Common myeloid progenitor, CD34-positive (primary cell): ENCODE results near the gene TAS1R2.

Experiments
- CTCF ChIA-PET: fragments of 350-600 bp; sonication (Branson Sonifier 250); formaldehyde crosslinking; loops from one replicate; lab custom pipeline; 2021; ENCODE audit warnings: antibody characterized with exemption; lab: Charles Lee
- POLR2A ChIA-PET: fragments of 350-600 bp; sonication (Branson Sonifier 250); formaldehyde crosslinking; loops from one replicate; lab custom pipeline; 2021; ENCODE audit warnings: antibody characterized with exemption; lab: Charles Lee
- DNase-seq, 3 donors: peaks; one replicate each; pipeline versions ENCODE4 v3.0.0 to v3.0.0-alpha.2; 2013
- H3K27ac ChIP-seq, 2 experiments: 1 replicate in 1 of 2; 2 replicates in 1 of 2; pipeline ENCODE4 v1.7.0; 2013; ENCODE audit warnings: inconsistent platforms in 2 of 2, low read length in 2 of 2, mild to moderate bottlenecking in 2 of 2, low read depth in 1 of 2, moderate library complexity in 1 of 2; ENCODE audit not compliant: severe bottlenecking in 2 of 2, insufficient read depth in 1 of 2, poor library complexity in 1 of 2
- H3K27me3 ChIP-seq, 5 experiments: replicated peaks in 2 of 5; 1 replicate in 3 of 5; 2 replicates in 2 of 5; pipeline versions ENCODE4 v1.6.1 to v1.7.0; 2013; ENCODE audit warnings: low read length in 4 of 5, mild to moderate bottlenecking in 2 of 5, moderate library complexity in 2 of 5, inconsistent platforms in 1 of 5; ENCODE audit not compliant: insufficient read depth in 5 of 5, control insufficient read depth in 4 of 5
- H3K36me3 ChIP-seq, 4 experiments: 1 replicate in 2 of 4; 2 replicates in 2 of 4; pipeline versions ENCODE4 v1.6.1 to v1.7.0; 2013; ENCODE audit warnings: low read length in 3 of 4, control low read depth in 1 of 4, mild to moderate bottlenecking in 1 of 4; ENCODE audit not compliant: control insufficient read depth in 4 of 4, insufficient read depth in 4 of 4
- H3K4me1 ChIP-seq, 4 experiments: 1 replicate in 3 of 4; 2 replicates in 1 of 4; pipeline versions ENCODE4 v1.6.1 to v1.7.1; 2013; ENCODE audit warnings: low read length in 3 of 4, mild to moderate bottlenecking in 3 of 4, control low read depth in 1 of 4, inconsistent platforms in 1 of 4, moderate library complexity in 1 of 4; ENCODE audit not compliant: control insufficient read depth in 4 of 4, insufficient read depth in 4 of 4; ENCODE audit errors: control extremely low read depth in 1 of 4
- H3K4me3 ChIP-seq, 7 experiments: 1 replicate in 4 of 7; 2 replicates in 3 of 7; pipeline versions ENCODE4 v1.5.1 to v1.7.0; 2013; ENCODE audit warnings: mild to moderate bottlenecking in 7 of 7, low read length in 6 of 7, moderate library complexity in 6 of 7, inconsistent platforms in 2 of 7, low read depth in 2 of 7, control low read depth in 1 of 7; ENCODE audit not compliant: insufficient read depth in 4 of 7, control insufficient read depth in 1 of 7; ENCODE audit errors: extremely low read depth in 1 of 7
- H3K9me3 ChIP-seq, 5 experiments: 1 replicate in 4 of 5; 2 replicates in 1 of 5; pipeline versions ENCODE4 v1.6.1 to v1.7.1; 2013; ENCODE audit warnings: low read length in 4 of 5, mild to moderate bottlenecking in 2 of 5, inconsistent platforms in 1 of 5, low read depth in 1 of 5, moderate library complexity in 1 of 5; ENCODE audit not compliant: control insufficient read depth in 4 of 5, insufficient read depth in 2 of 5; ENCODE audit errors: control extremely low read depth in 1 of 5
- WGBS: methylation state at CpG from one replicate; pipeline ENCODE4 v1.1.5; 2013; ENCODE audit not compliant: insufficient coverage; 5-methylcytosine and 5-hydroxymethylcytosine counted together

TAS1R2 gene

GRCh38 chr1:18865176-18865575 is 5.7 kb upstream of the TAS1R2 start:
- CTCF ChIA-PET: no interaction called here
- Histone ChIP-seq H3K36me3 (no peaks in the 10 kb centered on the region), H3K27me3 (peaks cover 0 to 35% (median 0%) of the 10 kb centered on the region in 5 experiments), H3K4me1 (no peaks in the 10 kb centered on the region), H3K9me3 (no peaks in the 10 kb centered on the region), H3K27ac (no peak overlapping the region), H3K4me3 (no peak overlapping the region)
- 80% methylated on average over 9 of the region's 9 CpGs for WGBS
- POLR2A ChIA-PET: no interaction called here
- no peak for DNase-seq

- Histone ChIP-seq H3K27ac (no peak overlapping the region), H3K4me1 (no peaks in the 10 kb centered on the region), H3K36me3 (no peaks in the 10 kb centered on the region), H3K27me3 (peaks cover 0 to 18% (median 2%) of the 10 kb centered on the region in 5 experiments), H3K9me3 (no peaks in the 10 kb centered on the region), H3K4me3 (no peak overlapping the region)
- POLR2A ChIA-PET: no interaction called here
- CTCF ChIA-PET: interaction anchor here (2.1 kb wide), 1 partner anchor 13 kb away, joined by 9 read pairs; no protein-coding TSS in a partner anchor
- WGBS: 93% methylated on average over 4 of the region's 8 CpGs
- no peak for DNase-seq
Observed at GRCh38 chr1:18861590-18861989, 2.1 kb upstream of the TAS1R2 start.

GRCh38 chr1:18861082-18861481 is 1.6 kb upstream of the TAS1R2 start:
- DNase-seq: no peak
- no peaks in the 10 kb centered on the region for H3K36me3 ChIP-seq
- 83% methylated on average over 9 of the region's 9 CpGs for WGBS
- no peak overlapping the region for H3K27ac ChIP-seq
- ChIA-PET CTCF (interaction anchor here (2.1 kb wide), 1 partner anchor 14 kb away, joined by 9 read pairs; no protein-coding TSS in a partner anchor), POLR2A (no interaction called here)
- H3K4me3 ChIP-seq: no peak overlapping the region
- no peaks in the 10 kb centered on the region for H3K4me1 ChIP-seq
- peaks cover 0 to 17% (median 2%) of the 10 kb centered on the region in 5 experiments for H3K27me3 ChIP-seq
- no peaks in the 10 kb centered on the region for H3K9me3 ChIP-seq

GRCh38 chr1:18858070-18858688 is 1.3 kb downstream of the TAS1R2 start:
- CTCF ChIA-PET: no interaction called here
- 99% methylated on average over 7 of the region's 7 CpGs for WGBS
- POLR2A ChIA-PET: no interaction called here

GRCh38 chr1:18856435-18856834 is 3.0 kb downstream of the TAS1R2 start:
- WGBS: no CpG with 5 or more reads among the region's 1 CpG
- CTCF ChIA-PET: no interaction called here

More at GRCh38 chr1:18858070-18858688, 1.3 kb downstream of the TAS1R2 start:
- no peaks in the 10 kb centered on the region for H3K4me1 ChIP-seq
- H3K27me3 ChIP-seq: peaks cover 0 to 12% (median 2%) of the 10 kb centered on the region in 5 experiments
- H3K27ac ChIP-seq: no peak overlapping the region
- H3K4me3 ChIP-seq: no peak overlapping the region
- H3K36me3 ChIP-seq: no peaks in the 10 kb centered on the region
- no peak for DNase-seq
- no peaks in the 10 kb centered on the region for H3K9me3 ChIP-seq

GRCh38 chr1:18855573-18855972 is 3.9 kb downstream of the TAS1R2 start:
- ChIA-PET POLR2A (no interaction called here), CTCF (no interaction called here)
- no peaks in the 10 kb centered on the region for H3K36me3 ChIP-seq
- H3K27me3 ChIP-seq: peaks cover 0 to 27% (median 2%) of the 10 kb centered on the region in 5 experiments
- 87% methylated on average over 6 of the region's 6 CpGs for WGBS
- no peak overlapping the region for H3K4me3 ChIP-seq
- DNase-seq: no peak
- no peak overlapping the region for H3K27ac ChIP-seq
- no peaks in the 10 kb centered on the region for H3K9me3 ChIP-seq
- H3K4me1 ChIP-seq: no peaks in the 10 kb centered on the region

More at GRCh38 chr1:18856435-18856834, 3.0 kb downstream of the TAS1R2 start:
- DNase-seq: no peak
- H3K4me3 ChIP-seq: no peak overlapping the region
- no peak overlapping the region for H3K27ac ChIP-seq
- H3K27me3 ChIP-seq: peaks cover 0 to 27% (median 2%) of the 10 kb centered on the region in 5 experiments
- POLR2A ChIA-PET: no interaction called here
- no peaks in the 10 kb centered on the region for H3K9me3 ChIP-seq
- no peaks in the 10 kb centered on the region for H3K4me1 ChIP-seq
- no peaks in the 10 kb centered on the region for H3K36me3 ChIP-seq

GRCh38 chr1:18854331-18855025 is 5.0 kb downstream of the TAS1R2 start:
- no peaks in the 10 kb centered on the region for H3K36me3 ChIP-seq
- peaks cover 0 to 27% (median 4%) of the 10 kb centered on the region in 5 experiments for H3K27me3 ChIP-seq
- 84% methylated on average over 35 of the region's 49 CpGs for WGBS
- DNase-seq: no peak
- no peaks in the 10 kb centered on the region for H3K4me1 ChIP-seq
- no peaks in the 10 kb centered on the region for H3K9me3 ChIP-seq
- ChIA-PET POLR2A (no interaction called here), CTCF (no interaction called here)
- H3K27ac ChIP-seq: no peak overlapping the region
- H3K4me3 ChIP-seq: no peak overlapping the region
